A673 (cell line): ENCODE data around the gene CHTF18. TPM values are rescaled to one million over a fixed set of nuclear protein-coding genes. Genes with fewer than 3 reads are reported as not detected.

Source experiments
- BruUV-seq: library from RNA; stranded (reverse); fragments of 400-500 nt; replicated peaks from 2 replicates; lab custom pipeline; 2021; lab: Mats Ljungman, UMichigan
- CTCF ChIA-PET: fragments of 300-600 bp; sonication (Branson Sonifier 250); formaldehyde crosslinking; loops from one replicate; lab custom pipeline; 2022; ENCODE audit warnings: antibody characterized with exemption; lab: Charles Lee
- POLR2A ChIA-PET: fragments of 300-600 bp; sonication (Branson Sonifier 250); formaldehyde crosslinking; loops from one replicate; lab custom pipeline; 2022; ENCODE audit warnings: antibody characterized with exemption; ENCODE audit not compliant: low non-redundant PET; lab: Charles Lee
- DNase-seq: peaks from one replicate; pipeline ENCODE4 v3.0.0-alpha.2; 2015; ENCODE audit warnings: low spot score
- H3K27ac ChIP-seq: fragments of 200-600 bp; sonication (generic); 2 replicates; pipeline ENCODE4 v1.5.1; 2016; ENCODE audit warnings: mixed run types, low read depth, mild to moderate bottlenecking, mixed read lengths, antibody characterized with exemption, low read length; ENCODE audit not compliant: poor library complexity, severe bottlenecking
- H3K27me3 ChIP-seq: fragments of 200-600 bp; sonication (generic); replicated peaks from 2 replicates; pipeline ENCODE4 v1.6.1; 2017; ENCODE audit warnings: mixed run types, low read depth, mild to moderate bottlenecking, mixed read lengths, antibody characterized with exemption, low read length; ENCODE audit not compliant: insufficient read depth, poor library complexity
- H3K36me3 ChIP-seq: fragments of 200-600 bp; sonication (generic); 2 replicates; pipeline ENCODE4 v1.6.1; 2016; ENCODE audit warnings: mixed run types, mild to moderate bottlenecking, mixed read lengths, antibody characterized with exemption, low read length; ENCODE audit not compliant: insufficient read depth, poor library complexity, severe bottlenecking
- H3K4me1 ChIP-seq: fragments of 200-600 bp; sonication (generic); 2 replicates; pipeline ENCODE4 v1.6.1; 2017; ENCODE audit warnings: mixed run types, mild to moderate bottlenecking, mixed read lengths, antibody characterized with exemption, low read length; ENCODE audit not compliant: insufficient read depth, poor library complexity, severe bottlenecking
- H3K4me3 ChIP-seq: fragments of 200-600 bp; sonication (generic); 2 replicates; pipeline ENCODE4 v1.5.1; 2016; ENCODE audit warnings: low read depth, mixed run types, mild to moderate bottlenecking, mixed read lengths, low read length; ENCODE audit not compliant: poor library complexity, severe bottlenecking
- H3K9me3 ChIP-seq: fragments of 200-600 bp; sonication (generic); 2 replicates; pipeline ENCODE4 v1.6.1; 2016; ENCODE audit warnings: mixed run types, low read depth, mild to moderate bottlenecking, mixed read lengths, antibody characterized with exemption, low read length; ENCODE audit not compliant: poor library complexity, severe bottlenecking
- EZH2 ChIP-seq: fragments of 200-600 bp; sonication (generic); IDR thresholded peaks from 2 replicates; pipeline ENCODE4 v1.6.1; 2017; ENCODE audit warnings: borderline replicate concordance, low read depth, mild to moderate bottlenecking, mixed read lengths, antibody characterized with exemption, low read length; ENCODE audit not compliant: poor library complexity, severe bottlenecking
- intact Hi-C: fragments of 100-400 bp; cut with micrococcal nuclease; formaldehyde crosslinking; loops from one replicate; pipeline ENCODE4 v1.10.0; 2022; ENCODE audit not compliant: unreplicated experiment
- total RNA-seq: library from RNA; stranded (reverse); gene quantifications from 2 replicates; pipeline ENCODE4 v1.2.3, GENCODE V29; 2021
- TF ChIP-seq, protein P1 (sequence below): fragments of 300-800, 200-600 bp; sonication (generic); conservative IDR thresholded peaks from 2 replicates; pipeline ENCODE4 v1.5.1; 2017; ENCODE audit warnings: low read depth, mild to moderate bottlenecking, antibody characterized with exemption, low read length, moderate library complexity, mixed read lengths

Gene CHTF18
- total RNA-seq, 1 experiment from 2014 or later: 125 TPM

GRCh38 chr16:801584-802363, 13.4 kb downstream of the CHTF18 start:
- Histone ChIP-seq H3K9me3 (no peaks in the 10 kb centered on the region), H3K4me1 (no peaks in the 10 kb centered on the region), H3K4me3 (no peak overlapping the region), H3K27me3 (peaks cover 45% of the 10 kb centered on the region), H3K27ac (no peak overlapping the region), H3K36me3 (peaks cover 3% of the 10 kb centered on the region)
- intact Hi-C loops: no loop called here
- BruUV-seq: no TSS peak
- CTCF ChIA-PET: no interaction called here
- POLR2A ChIA-PET: interaction anchor here (1.0 kb wide), 1 partner anchor 13 kb away, joined by 4 read pairs; the partner anchor contains the start of gene CHTF18
- TF ChIP-seq EZH2: no peak
- TF ChIP-seq, protein P1, sequence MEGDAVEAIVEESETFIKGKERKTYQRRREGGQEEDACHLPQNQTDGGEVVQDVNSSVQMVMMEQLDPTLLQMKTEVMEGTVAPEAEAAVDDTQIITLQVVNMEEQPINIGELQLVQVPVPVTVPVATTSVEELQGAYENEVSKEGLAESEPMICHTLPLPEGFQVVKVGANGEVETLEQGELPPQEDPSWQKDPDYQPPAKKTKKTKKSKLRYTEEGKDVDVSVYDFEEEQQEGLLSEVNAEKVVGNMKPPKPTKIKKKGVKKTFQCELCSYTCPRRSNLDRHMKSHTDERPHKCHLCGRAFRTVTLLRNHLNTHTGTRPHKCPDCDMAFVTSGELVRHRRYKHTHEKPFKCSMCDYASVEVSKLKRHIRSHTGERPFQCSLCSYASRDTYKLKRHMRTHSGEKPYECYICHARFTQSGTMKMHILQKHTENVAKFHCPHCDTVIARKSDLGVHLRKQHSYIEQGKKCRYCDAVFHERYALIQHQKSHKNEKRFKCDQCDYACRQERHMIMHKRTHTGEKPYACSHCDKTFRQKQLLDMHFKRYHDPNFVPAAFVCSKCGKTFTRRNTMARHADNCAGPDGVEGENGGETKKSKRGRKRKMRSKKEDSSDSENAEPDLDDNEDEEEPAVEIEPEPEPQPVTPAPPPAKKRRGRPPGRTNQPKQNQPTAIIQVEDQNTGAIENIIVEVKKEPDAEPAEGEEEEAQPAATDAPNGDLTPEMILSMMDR: no peak
- no peak for DNase-seq

DNA sequence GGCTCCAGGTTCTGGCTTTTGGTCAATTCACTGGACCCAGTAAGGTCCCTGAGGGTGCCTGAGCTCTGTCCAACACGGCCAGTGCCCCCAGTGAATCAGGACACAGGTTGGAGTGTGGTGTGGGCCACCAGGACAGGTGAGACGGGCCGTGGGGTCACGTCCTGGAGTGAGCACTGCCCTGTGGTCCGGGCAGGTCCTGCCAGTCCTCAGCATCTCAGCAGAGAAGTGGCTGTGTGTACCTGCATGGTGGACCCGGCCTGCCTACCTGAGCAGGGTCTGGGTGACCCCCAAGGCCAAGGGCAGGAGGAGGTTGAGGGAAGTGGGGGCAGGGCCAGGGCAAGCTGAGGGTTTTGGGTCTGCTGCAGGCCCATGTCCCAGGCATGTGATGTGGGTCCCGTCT, 14.0 kb downstream of the CHTF18 start:
- H3K9me3 ChIP-seq: no peaks in the 10 kb centered on the region
- H3K36me3 ChIP-seq: no peaks in the 10 kb centered on the region
- CTCF ChIA-PET: no interaction called here
- BruUV-seq: no TSS peak
- no peak overlapping the region for H3K4me3 ChIP-seq
- intact Hi-C loops: no loop called here
- H3K27ac ChIP-seq: no peak overlapping the region
- peaks cover 45% of the 10 kb centered on the region for H3K27me3 ChIP-seq
- TF ChIP-seq, protein P1: no peak
- TF ChIP-seq EZH2: no peak
- H3K4me1 ChIP-seq: no peaks in the 10 kb centered on the region
- POLR2A ChIA-PET: no interaction called here
- DNase-seq: no peak

GRCh38 chr16:802914-803753, 14.7 kb downstream of the CHTF18 start:
- no peaks in the 10 kb centered on the region for H3K4me1 ChIP-seq
- BruUV-seq: no TSS peak
- H3K9me3 ChIP-seq: no peaks in the 10 kb centered on the region
- POLR2A ChIA-PET: interaction anchor here (0.8 kb wide), 1 partner anchor 481 kb away, joined by 11 read pairs; no protein-coding TSS in a partner anchor
- H3K36me3 ChIP-seq: no peaks in the 10 kb centered on the region
- no peak overlapping the region for H3K27ac ChIP-seq
- no peak overlapping the region for H3K4me3 ChIP-seq
- H3K27me3 ChIP-seq: peaks cover 45% of the 10 kb centered on the region
- intact Hi-C loops: no loop called here
- TF ChIP-seq, protein P1: no peak
- TF ChIP-seq EZH2: peak; percentile 59
- CTCF ChIA-PET: interaction anchor here (0.7 kb wide), 1 partner anchor 89 kb away, joined by 4 read pairs; no protein-coding TSS in a partner anchor
- no peak for DNase-seq
